HepG2 (cell line): Measurements from ENCODE around the gene TNFAIP8L2. TPM values are rescaled to one million over a fixed set of nuclear protein-coding genes. Genes with fewer than 3 reads are reported as not detected.

Experiments used
- KDM5A ChIP-seq: fragments of 200-600 bp; sonication (generic); IDR thresholded peaks from 2 replicates; pipeline ENCODE4 v1.7.0; 2018; ENCODE audit warnings: antibody characterized with exemption, mild to moderate bottlenecking, low read length, borderline replicate concordance
- MED13 ChIP-seq: sonication (generic); formaldehyde crosslinking; IDR thresholded peaks from 2 replicates; pipeline ENCODE4 v1.5.0; 2020; ENCODE audit warnings: missing genetic modification reagents
- MYNN ChIP-seq: sonication (generic); formaldehyde crosslinking; IDR thresholded peaks from 2 replicates; pipeline ENCODE4 v1.4.0; 2020; ENCODE audit warnings: mild to moderate bottlenecking, low read depth, missing genetic modification reagents
- PTBP1 ChIP-seq: fragments of 200-400 bp; formaldehyde crosslinking; IDR thresholded peaks from 2 replicates; pipeline ENCODE4 v1.6.1; 2018; ENCODE audit warnings: low read length, low read depth; ENCODE audit not compliant: poor library complexity, severe bottlenecking
- SOX6 ChIP-seq, 2 experiments: fragments of 450-650 bp in 1 of 2; sonication (generic) in 1 of 2; formaldehyde crosslinking in 1 of 2; IDR thresholded peaks; 2 replicates each; pipeline versions ENCODE4 v1.4.0 to v1.6.1; 2017 to 2020; ENCODE audit warnings: antibody characterized with exemption in 1 of 2, mild to moderate bottlenecking in 1 of 2, missing genetic modification reagents in 1 of 2
- ZNF256 ChIP-seq: sonication (generic); formaldehyde crosslinking; conservative IDR thresholded peaks from 2 replicates; pipeline ENCODE4 v1.4.0; 2020; ENCODE audit warnings: missing genetic modification reagents
- polyA plus RNA-seq, 8 experiments: library from polyadenylated mRNA; depleted of rRNA in 3 of 8; stranded (reverse) in 7 of 8; unstranded in 1 of 8; fragments of >200 nt; fragmentation: Illumina TruSeq in 4 of 8; extraction: Trizol in 4 of 8; gene quantifications; 2 replicates each; pipeline versions ENCODE4 v1.2.1 to v1.2.3, GENCODE V29; 2011 to 2016; ENCODE audit warnings: low read depth in 4 of 8, missing spikeins in 1 of 8, mixed read lengths in 1 of 8; ENCODE audit not compliant: insufficient read depth in 1 of 8
- total RNA-seq, 5 experiments: library from RNA; depleted of rRNA; stranded (reverse); fragments of >200 nt; fragmentation: Illumina TruSeq; extraction: Trizol; gene quantifications; 2 replicates each; pipeline ENCODE4 v1.2.3, GENCODE V29; 2016; ENCODE audit warnings: low read depth in 1 of 5
- TF ChIP-seq, protein P1 (sequence below): sonication (generic); formaldehyde crosslinking; IDR thresholded peaks from 2 replicates; pipeline ENCODE4 v1.9.0; 2021; ENCODE audit warnings: missing genetic modification reagents, mild to moderate bottlenecking, borderline replicate concordance
- TF ChIP-seq, protein P2 (sequence below): sonication (generic); formaldehyde crosslinking; IDR thresholded peaks from 2 replicates; pipeline ENCODE4 v1.4.0; 2020; ENCODE audit warnings: missing genetic modification reagents, borderline replicate concordance
- TF ChIP-seq, protein P3 (sequence below): sonication (generic); formaldehyde crosslinking; IDR thresholded peaks from 2 replicates; pipeline ENCODE4 v1.5.0; 2020; ENCODE audit warnings: missing genetic modification reagents, mild to moderate bottlenecking, borderline replicate concordance
- TF ChIP-seq, protein P4 (sequence below): sonication (generic); formaldehyde crosslinking; IDR thresholded peaks from 2 replicates; pipeline ENCODE4 v1.4.0; 2020; ENCODE audit warnings: missing genetic modification reagents, mild to moderate bottlenecking, borderline replicate concordance
- TF ChIP-seq, protein P5 (sequence below): IDR thresholded peaks from 2 replicates; pipeline ENCODE4 v1.6.1; 2016; ENCODE audit warnings: missing compliant biosample characterization, missing genetic modification reagents, borderline replicate concordance

TNFAIP8L2 gene
- total and polyA plus RNA-seq, 2 of the 13 experiments (the other 11 are each of a cell fraction or from before 2014, with no cell fraction given) = not detected

DNA sequence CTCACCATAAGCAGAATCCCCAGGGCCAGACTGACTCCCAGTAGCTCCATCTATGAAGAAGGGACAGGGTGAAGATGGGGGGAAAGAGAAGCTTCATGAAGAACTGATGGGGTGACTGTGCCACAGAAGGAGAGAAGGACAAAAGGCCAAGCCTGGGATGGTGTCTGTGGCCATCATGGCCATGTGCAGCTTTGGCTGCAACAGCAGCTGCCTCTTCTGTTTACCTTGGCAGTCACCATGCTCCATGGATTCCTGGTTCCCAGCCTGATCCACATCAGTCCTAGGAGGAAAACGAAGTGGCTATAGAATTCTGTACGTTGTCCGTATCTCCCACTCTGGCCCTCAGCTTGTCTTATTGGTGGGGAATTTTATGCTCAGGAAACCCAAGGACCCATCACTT is 22.1 kb upstream of the TNFAIP8L2 start (continued):
- TF ChIP-seq, protein P1, sequence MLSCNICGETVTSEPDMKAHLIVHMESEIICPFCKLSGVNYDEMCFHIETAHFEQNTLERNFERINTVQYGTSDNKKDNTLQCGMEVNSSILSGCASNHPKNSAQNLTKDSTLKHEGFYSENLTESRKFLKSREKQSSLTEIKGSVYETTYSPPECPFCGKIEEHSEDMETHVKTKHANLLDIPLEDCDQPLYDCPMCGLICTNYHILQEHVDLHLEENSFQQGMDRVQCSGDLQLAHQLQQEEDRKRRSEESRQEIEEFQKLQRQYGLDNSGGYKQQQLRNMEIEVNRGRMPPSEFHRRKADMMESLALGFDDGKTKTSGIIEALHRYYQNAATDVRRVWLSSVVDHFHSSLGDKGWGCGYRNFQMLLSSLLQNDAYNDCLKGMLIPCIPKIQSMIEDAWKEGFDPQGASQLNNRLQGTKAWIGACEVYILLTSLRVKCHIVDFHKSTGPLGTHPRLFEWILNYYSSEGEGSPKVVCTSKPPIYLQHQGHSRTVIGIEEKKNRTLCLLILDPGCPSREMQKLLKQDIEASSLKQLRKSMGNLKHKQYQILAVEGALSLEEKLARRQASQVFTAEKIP (CRISPR knock-in tag) = no peak
- TF ChIP-seq, protein P2, sequence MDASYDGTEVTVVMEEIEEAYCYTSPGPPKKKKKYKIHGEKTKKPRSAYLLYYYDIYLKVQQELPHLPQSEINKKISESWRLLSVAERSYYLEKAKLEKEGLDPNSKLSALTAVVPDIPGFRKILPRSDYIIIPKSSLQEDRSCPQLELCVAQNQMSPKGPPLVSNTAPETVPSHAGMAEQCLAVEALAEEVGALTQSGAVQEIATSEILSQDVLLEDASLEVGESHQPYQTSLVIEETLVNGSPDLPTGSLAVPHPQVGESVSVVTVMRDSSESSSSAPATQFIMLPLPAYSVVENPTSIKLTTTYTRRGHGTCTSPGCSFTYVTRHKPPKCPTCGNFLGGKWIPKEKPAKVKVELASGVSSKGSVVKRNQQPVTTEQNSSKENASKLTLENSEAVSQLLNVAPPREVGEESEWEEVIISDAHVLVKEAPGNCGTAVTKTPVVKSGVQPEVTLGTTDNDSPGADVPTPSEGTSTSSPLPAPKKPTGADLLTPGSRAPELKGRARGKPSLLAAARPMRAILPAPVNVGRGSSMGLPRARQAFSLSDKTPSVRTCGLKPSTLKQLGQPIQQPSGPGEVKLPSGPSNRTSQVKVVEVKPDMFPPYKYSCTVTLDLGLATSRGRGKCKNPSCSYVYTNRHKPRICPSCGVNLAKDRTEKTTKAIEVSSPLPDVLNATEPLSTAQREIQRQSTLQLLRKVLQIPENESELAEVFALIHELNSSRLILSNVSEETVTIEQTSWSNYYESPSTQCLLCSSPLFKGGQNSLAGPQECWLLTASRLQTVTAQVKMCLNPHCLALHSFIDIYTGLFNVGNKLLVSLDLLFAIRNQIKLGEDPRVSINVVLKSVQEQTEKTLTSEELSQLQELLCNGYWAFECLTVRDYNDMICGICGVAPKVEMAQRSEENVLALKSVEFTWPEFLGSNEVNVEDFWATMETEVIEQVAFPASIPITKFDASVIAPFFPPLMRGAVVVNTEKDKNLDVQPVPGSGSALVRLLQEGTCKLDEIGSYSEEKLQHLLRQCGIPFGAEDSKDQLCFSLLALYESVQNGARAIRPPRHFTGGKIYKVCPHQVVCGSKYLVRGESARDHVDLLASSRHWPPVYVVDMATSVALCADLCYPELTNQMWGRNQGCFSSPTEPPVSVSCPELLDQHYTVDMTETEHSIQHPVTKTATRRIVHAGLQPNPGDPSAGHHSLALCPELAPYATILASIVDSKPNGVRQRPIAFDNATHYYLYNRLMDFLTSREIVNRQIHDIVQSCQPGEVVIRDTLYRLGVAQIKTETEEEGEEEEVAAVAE (CRISPR knock-in tag) = no peak
- TF ChIP-seq PTBP1 (no peak), MYNN (CRISPR knock-in tag) (no peak), SOX6 (IDR thresholded peaks at IDR 0.05) (no peak), SOX6 (CRISPR knock-in tag; IDR thresholded peaks at IDR 0.05) (no peak), MED13 (CRISPR knock-in tag) (no peak), KDM5A (no peak), ZNF256 (CRISPR knock-in tag) (no peak)
- TF ChIP-seq, protein P3, sequence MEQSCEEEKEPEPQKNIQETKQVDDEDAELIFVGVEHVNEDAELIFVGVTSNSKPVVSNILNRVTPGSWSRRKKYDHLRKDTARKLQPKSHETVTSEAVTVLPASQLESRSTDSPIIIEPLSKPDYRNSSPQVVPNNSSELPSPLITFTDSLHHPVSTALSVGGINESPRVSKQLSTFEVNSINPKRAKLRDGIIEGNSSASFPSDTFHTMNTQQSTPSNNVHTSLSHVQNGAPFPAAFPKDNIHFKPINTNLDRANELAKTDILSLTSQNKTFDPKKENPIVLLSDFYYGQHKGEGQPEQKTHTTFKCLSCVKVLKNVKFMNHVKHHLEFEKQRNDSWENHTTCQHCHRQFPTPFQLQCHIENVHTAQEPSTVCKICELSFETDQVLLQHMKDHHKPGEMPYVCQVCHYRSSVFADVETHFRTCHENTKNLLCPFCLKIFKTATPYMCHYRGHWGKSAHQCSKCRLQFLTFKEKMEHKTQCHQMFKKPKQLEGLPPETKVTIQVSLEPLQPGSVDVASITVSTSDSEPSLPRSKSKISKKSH = no peak
- TF ChIP-seq, protein P4, sequence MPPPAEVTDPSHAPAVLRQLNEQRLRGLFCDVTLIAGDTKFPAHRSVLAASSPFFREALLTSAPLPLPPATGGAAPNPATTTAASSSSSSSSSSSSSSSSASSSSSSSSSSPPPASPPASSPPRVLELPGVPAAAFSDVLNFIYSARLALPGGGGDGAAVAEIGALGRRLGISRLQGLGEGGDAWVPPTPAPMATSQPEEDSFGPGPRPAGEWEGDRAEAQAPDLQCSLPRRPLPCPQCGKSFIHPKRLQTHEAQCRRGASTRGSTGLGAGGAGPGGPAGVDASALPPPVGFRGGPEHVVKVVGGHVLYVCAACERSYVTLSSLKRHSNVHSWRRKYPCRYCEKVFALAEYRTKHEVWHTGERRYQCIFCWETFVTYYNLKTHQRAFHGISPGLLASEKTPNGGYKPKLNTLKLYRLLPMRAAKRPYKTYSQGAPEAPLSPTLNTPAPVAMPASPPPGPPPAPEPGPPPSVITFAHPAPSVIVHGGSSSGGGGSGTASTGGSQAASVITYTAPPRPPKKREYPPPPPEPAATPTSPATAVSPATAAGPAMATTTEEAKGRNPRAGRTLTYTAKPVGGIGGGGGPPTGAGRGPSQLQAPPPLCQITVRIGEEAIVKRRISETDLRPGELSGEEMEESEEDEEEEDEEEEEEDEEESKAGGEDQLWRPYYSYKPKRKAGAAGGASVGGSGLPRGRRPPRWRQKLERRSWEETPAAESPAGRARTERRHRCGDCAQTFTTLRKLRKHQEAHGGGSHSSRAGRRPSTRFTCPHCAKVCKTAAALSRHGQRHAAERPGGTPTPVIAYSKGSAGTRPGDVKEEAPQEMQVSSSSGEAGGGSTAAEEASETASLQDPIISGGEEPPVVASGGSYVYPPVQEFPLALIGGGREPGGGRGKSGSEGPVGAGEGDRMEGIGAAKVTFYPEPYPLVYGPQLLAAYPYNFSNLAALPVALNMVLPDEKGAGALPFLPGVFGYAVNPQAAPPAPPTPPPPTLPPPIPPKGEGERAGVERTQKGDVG = no peak
- TF ChIP-seq, protein P5, sequence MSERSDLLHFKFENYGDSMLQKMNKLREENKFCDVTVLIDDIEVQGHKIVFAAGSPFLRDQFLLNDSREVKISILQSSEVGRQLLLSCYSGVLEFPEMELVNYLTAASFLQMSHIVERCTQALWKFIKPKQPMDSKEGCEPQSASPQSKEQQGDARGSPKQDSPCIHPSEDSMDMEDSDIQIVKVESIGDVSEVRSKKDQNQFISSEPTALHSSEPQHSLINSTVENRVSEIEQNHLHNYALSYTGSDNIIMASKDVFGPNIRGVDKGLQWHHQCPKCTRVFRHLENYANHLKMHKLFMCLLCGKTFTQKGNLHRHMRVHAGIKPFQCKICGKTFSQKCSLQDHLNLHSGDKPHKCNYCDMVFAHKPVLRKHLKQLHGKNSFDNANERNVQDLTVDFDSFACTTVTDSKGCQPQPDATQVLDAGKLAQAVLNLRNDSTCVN = no peak
